ENCODE results near the gene LDLRAD4.

LDLRAD4 gene

GRCh38 chr18:13356032-13356431 is 137.5 kb downstream of the LDLRAD4 start:
- no peak for TF ChIP-seq TCF12 (IDR thresholded peaks at IDR 0.05; ENCODE audit: low read depth)
- no peak for TF ChIP-seq EP300 (IDR thresholded peaks at IDR 0.05; ENCODE audit: borderline replicate concordance)
- no peak for TF ChIP-seq MAX (IDR thresholded peaks at IDR 0.05)
- TF ChIP-seq YY1 (IDR thresholded peaks at IDR 0.05; ENCODE audit: low read depth) = no peak
- no peak for TF ChIP-seq TEAD4 (IDR thresholded peaks at IDR 0.05)
- no peak for TF ChIP-seq TAF1 (IDR thresholded peaks at IDR 0.05; ENCODE audit: low read depth)
- TF ChIP-seq FOXM1 (IDR thresholded peaks at IDR 0.05; ENCODE audit: borderline replicate concordance, low read depth) = no peak
- TF ChIP-seq USF1 (IDR thresholded peaks at IDR 0.05) = no peak

GRCh38 chr18:13357289-13357688 is 138.7 kb downstream of the LDLRAD4 start:
- TF ChIP-seq ZBTB7A (IDR thresholded peaks at IDR 0.05; ENCODE audit: low read depth) (no peak), FOXM1 (IDR thresholded peaks at IDR 0.05; ENCODE audit: borderline replicate concordance, low read depth) (no peak), USF1 (IDR thresholded peaks at IDR 0.05) (no peak), YY1 (IDR thresholded peaks at IDR 0.05; ENCODE audit: low read depth) (no peak), NFIC (IDR thresholded peaks at IDR 0.05) (no peak), REST (IDR thresholded peaks at IDR 0.05; ENCODE audit: low read depth) (no peak), TAF1 (IDR thresholded peaks at IDR 0.05; ENCODE audit: low read depth) (no peak), CEBPB (IDR thresholded peaks at IDR 0.05) (no peak), EGR1 (IDR thresholded peaks at IDR 0.05) (no peak), TEAD4 (IDR thresholded peaks at IDR 0.05) (no peak)

GRCh38 chr18:13359210-13359609 is 140.7 kb downstream of the LDLRAD4 start:
- TF ChIP-seq REST (IDR thresholded peaks at IDR 0.05; ENCODE audit: low read depth) (no peak), YY1 (IDR thresholded peaks at IDR 0.05; ENCODE audit: low read depth) (no peak), RAD21 (IDR thresholded peaks at IDR 0.05; ENCODE audit: low read depth) (no peak), ZBTB7A (IDR thresholded peaks at IDR 0.05; ENCODE audit: low read depth) (no peak), FOXM1 (IDR thresholded peaks at IDR 0.05; ENCODE audit: borderline replicate concordance, low read depth) (no peak), CEBPB (IDR thresholded peaks at IDR 0.05) (no peak), EGR1 (IDR thresholded peaks at IDR 0.05) (no peak), MAX (IDR thresholded peaks at IDR 0.05) (no peak)

GRCh38 chr18:13361431-13361830 is 142.9 kb downstream of the LDLRAD4 start:
- no peak for TF ChIP-seq YY1 (IDR thresholded peaks at IDR 0.05; ENCODE audit: low read depth)
- no peak for TF ChIP-seq ZBTB7A (IDR thresholded peaks at IDR 0.05; ENCODE audit: low read depth)
- TF ChIP-seq MAX (IDR thresholded peaks at IDR 0.05) = no peak
- no peak for TF ChIP-seq FOXM1 (IDR thresholded peaks at IDR 0.05; ENCODE audit: borderline replicate concordance, low read depth)
- no peak for TF ChIP-seq CREB1 (IDR thresholded peaks at IDR 0.05; ENCODE audit: low read depth)
- no peak for TF ChIP-seq USF1 (IDR thresholded peaks at IDR 0.05)
- TF ChIP-seq CEBPB (IDR thresholded peaks at IDR 0.05) = no peak
- TF ChIP-seq RAD21 (IDR thresholded peaks at IDR 0.05; ENCODE audit: low read depth) = no peak
- TF ChIP-seq REST (IDR thresholded peaks at IDR 0.05; ENCODE audit: low read depth) = no peak
